ENCODE measurements around the gene ATG13. TPM values are rescaled to one million over a fixed set of nuclear protein-coding genes. Genes with fewer than 3 reads are reported as not detected.

ATG13 gene
- total RNA-seq, 2 donors from 2014 or later: 36.8 to 76.8 TPM

- 66 to 68% methylated on average over 8 of the region's 8 CpGs for WGBS, 2 donors
- H3K4me1 ChIP-seq: no peaks in the 10 kb centered on the region
- no peaks in the 10 kb centered on the region for H3K36me3 ChIP-seq (replicated peaks in 1 of 2; ENCODE audit: insufficient read depth in 1 of 2, low read depth in 2 of 2)
- DNase-seq (no peak), ATAC-seq (no peak)
- no peaks in the 10 kb centered on the region for H3K9me3 ChIP-seq
- TF ChIP-seq POLR2A (IDR thresholded peaks at IDR 0.05): no peak
- TF ChIP-seq, protein P1, sequence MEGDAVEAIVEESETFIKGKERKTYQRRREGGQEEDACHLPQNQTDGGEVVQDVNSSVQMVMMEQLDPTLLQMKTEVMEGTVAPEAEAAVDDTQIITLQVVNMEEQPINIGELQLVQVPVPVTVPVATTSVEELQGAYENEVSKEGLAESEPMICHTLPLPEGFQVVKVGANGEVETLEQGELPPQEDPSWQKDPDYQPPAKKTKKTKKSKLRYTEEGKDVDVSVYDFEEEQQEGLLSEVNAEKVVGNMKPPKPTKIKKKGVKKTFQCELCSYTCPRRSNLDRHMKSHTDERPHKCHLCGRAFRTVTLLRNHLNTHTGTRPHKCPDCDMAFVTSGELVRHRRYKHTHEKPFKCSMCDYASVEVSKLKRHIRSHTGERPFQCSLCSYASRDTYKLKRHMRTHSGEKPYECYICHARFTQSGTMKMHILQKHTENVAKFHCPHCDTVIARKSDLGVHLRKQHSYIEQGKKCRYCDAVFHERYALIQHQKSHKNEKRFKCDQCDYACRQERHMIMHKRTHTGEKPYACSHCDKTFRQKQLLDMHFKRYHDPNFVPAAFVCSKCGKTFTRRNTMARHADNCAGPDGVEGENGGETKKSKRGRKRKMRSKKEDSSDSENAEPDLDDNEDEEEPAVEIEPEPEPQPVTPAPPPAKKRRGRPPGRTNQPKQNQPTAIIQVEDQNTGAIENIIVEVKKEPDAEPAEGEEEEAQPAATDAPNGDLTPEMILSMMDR (IDR thresholded peaks at IDR 0.05): no peak
- H3K27ac ChIP-seq: no peak overlapping the region
- no peak overlapping the region for H3K4me3 ChIP-seq
- H3K27me3 ChIP-seq: no peaks in the 10 kb centered on the region
- intact Hi-C loops (cut with DNase I): no loop called here
Observed at GRCh38 chr11:46724088-46724487, 106.7 kb downstream of the ATG13 start.

Other genes with a start within 250 kb of the ATG13 start
- gene MDK, start 235.9 kb upstream of the ATG13 start, total RNA-seq: 10 to 100 TPM; 36.9 to 63.0 TPM
- gene CHRM4, start 225.8 kb upstream of the ATG13 start, total RNA-seq: not detected
- gene AMBRA1, start 23.5 kb upstream of the ATG13 start, total RNA-seq: 10 to 100 TPM; 17.6 to 43.2 TPM
- 1 to 10 TPM; 2.0 to 2.6 TPM for gene HARBI1, start 326 bp upstream of the ATG13 start, total RNA-seq
- 10 to 100 TPM; 27.8 to 43.5 TPM for gene ARHGAP1, start 83.1 kb downstream of the ATG13 start, total RNA-seq
- gene ZNF408, start 83.5 kb downstream of the ATG13 start, total RNA-seq: 1 to 10 TPM; 6.5 to 7.9 TPM
- not detected for gene F2, start 101.7 kb downstream of the ATG13 start, total RNA-seq
- gene CKAP5, start 228.7 kb downstream of the ATG13 start, total RNA-seq: 10 to 100 TPM; 22.8 to 24.7 TPM